H1 (cell line): Measurements from ENCODE around the gene REEP2. TPM values are rescaled to one million over a fixed set of nuclear protein-coding genes. Genes with fewer than 3 reads are reported as not detected.

Source experiments
- CTCF ChIA-PET: fragments of 300-600 bp; sonication (Branson Sonifier 250); formaldehyde crosslinking; loops from one replicate; lab custom pipeline; 2021; ENCODE audit not compliant: partially characterized antibody; lab: Charles Lee
- POLR2A ChIA-PET: fragments of 300-600 bp; sonication (Branson Sonifier 250); formaldehyde crosslinking; loops from one replicate; lab custom pipeline; 2021; ENCODE audit warnings: inconsistent platforms; ENCODE audit not compliant: partially characterized antibody; lab: Charles Lee
- DNase-seq, 2 experiments: peaks; one replicate each; pipeline versions ENCODE4 v3.0.0 to v3.0.0-alpha.2; 2010 to 2022; ENCODE audit warnings: low spot score in 2 of 2, low read depth in 1 of 2, mixed read lengths in 1 of 2
- FAIRE-seq: peaks from 2 replicates; lab custom pipeline; 2011; peaks lifted over from hg19 to GRCh38; lab: Jason Lieb, UNC
- H2AFZ ChIP-seq: 2 replicates; pipeline ENCODE4 v1.8.1; 2012; ENCODE audit warnings: low read length, inconsistent platforms
- H2AK5ac ChIP-seq: 2 replicates; pipeline ENCODE4 v1.6.1; 2013; ENCODE audit warnings: low read depth, low read length
- H2BK120ac ChIP-seq: replicated peaks from 2 replicates; pipeline ENCODE3; 2013; ENCODE audit warnings: low read depth, low read length, inconsistent platforms
- H2BK12ac ChIP-seq: 2 replicates; pipeline ENCODE4 v1.6.1; 2013; ENCODE audit warnings: low read depth, low read length
- H2BK15ac ChIP-seq: 2 replicates; pipeline ENCODE4 v1.6.1; 2013; ENCODE audit warnings: low read length
- H2BK20ac ChIP-seq: 2 replicates; pipeline ENCODE4 v1.6.1; 2013; ENCODE audit warnings: low read length
- H2BK5ac ChIP-seq: 2 replicates; pipeline ENCODE4 v1.6.1; 2013; ENCODE audit warnings: low read depth, low read length
- H3K14ac ChIP-seq: 2 replicates; pipeline ENCODE4 v1.6.1; 2013; ENCODE audit warnings: inconsistent platforms; ENCODE audit not compliant: insufficient read length
- H3K18ac ChIP-seq: 2 replicates; pipeline ENCODE4 v1.6.1; 2013; ENCODE audit warnings: low read length; ENCODE audit errors: extremely low read depth
- H3K23ac ChIP-seq: 2 replicates; pipeline ENCODE4 v1.6.1; 2013; ENCODE audit warnings: inconsistent platforms; ENCODE audit not compliant: insufficient read length
- H3K23me2 ChIP-seq: 2 replicates; pipeline ENCODE4 v1.6.1; 2013; ENCODE audit warnings: low read depth, low read length
- H3K27ac ChIP-seq: 2 replicates; pipeline ENCODE4 v1.6.1; 2011; ENCODE audit warnings: low read depth, low read length, inconsistent platforms
- H3K27me3 ChIP-seq, 4 experiments: replicated peaks in 1 of 4; 1 replicate in 1 of 4; 2 replicates in 3 of 4; pipeline versions ENCODE4 v1.6.1 to v1.8.1; 2011 to 2013; ENCODE audit warnings: low read length in 3 of 4, mild to moderate bottlenecking in 3 of 4, inconsistent platforms in 2 of 4, mixed read lengths in 2 of 4, moderate library complexity in 1 of 4; ENCODE audit not compliant: control insufficient read depth in 3 of 4, insufficient read depth in 3 of 4; ENCODE audit errors: extremely low read depth in 1 of 4
- H3K36me3 ChIP-seq, 4 experiments: 2 replicates each; pipeline versions ENCODE4 v1.6.1 to v1.8.1; 2011 to 2013; ENCODE audit warnings: mild to moderate bottlenecking in 4 of 4, low read length in 3 of 4, moderate library complexity in 2 of 4, control low read depth in 1 of 4, inconsistent platforms in 1 of 4; ENCODE audit not compliant: insufficient read depth in 4 of 4, control insufficient read depth in 2 of 4
- H3K4ac ChIP-seq: replicated peaks from 2 replicates; pipeline ENCODE3; 2013; ENCODE audit warnings: low read length, low read depth, mixed read lengths, inconsistent platforms; ENCODE audit not compliant: insufficient read length
- H3K4me1 ChIP-seq, 4 experiments: replicated peaks in 1 of 4; 1 replicate in 1 of 4; 2 replicates in 3 of 4; pipeline versions ENCODE4 v1.6.1 to v1.8.1; 2011 to 2013; ENCODE audit warnings: low read length in 3 of 4, inconsistent platforms in 2 of 4, mixed read lengths in 1 of 4; ENCODE audit not compliant: insufficient read depth in 4 of 4, control insufficient read depth in 3 of 4
- H3K4me2 ChIP-seq, 2 experiments: 2 replicates each; pipeline versions ENCODE4 v1.6.1 to v1.8.1; 2011 to 2013; ENCODE audit warnings: low read depth in 2 of 2, low read length in 2 of 2, control low read depth in 1 of 2, inconsistent platforms in 1 of 2, mild to moderate bottlenecking in 1 of 2; ENCODE audit not compliant: insufficient read depth in 1 of 2
- H3K4me3 ChIP-seq, 4 experiments: fragments of 200-600, 300-600 bp in 1 of 4; sonication (generic), shearing (Covaris generic), sonication (Bioruptor Twin) in 1 of 4; 2 replicates each; pipeline versions ENCODE4 v1.5.1 to v1.8.1; 2011 to 2016; ENCODE audit warnings: low read length in 4 of 4, low read depth in 3 of 4, control low read depth in 2 of 4, inconsistent platforms in 2 of 4, mild to moderate bottlenecking in 2 of 4, mixed read lengths in 1 of 4, moderate library complexity in 1 of 4; ENCODE audit not compliant: insufficient read depth in 2 of 4; ENCODE audit errors: extremely low read depth in 1 of 4
- H3K56ac ChIP-seq: replicated peaks from 2 replicates; pipeline ENCODE3; 2013; ENCODE audit warnings: low read depth, mild to moderate bottlenecking, mixed read lengths, low read length, inconsistent platforms; ENCODE audit not compliant: insufficient read length
- H3K79me1 ChIP-seq: 2 replicates; pipeline ENCODE4 v1.6.1; 2013; ENCODE audit warnings: low read depth, low read length, control low read depth
- H3K79me2 ChIP-seq, 2 experiments: 2 replicates each; pipeline versions ENCODE4 v1.6.1 to v1.8.1; 2012 to 2013; ENCODE audit warnings: low read length in 2 of 2, mild to moderate bottlenecking in 2 of 2, inconsistent platforms in 1 of 2; ENCODE audit not compliant: insufficient read depth in 2 of 2, control insufficient read depth in 1 of 2
- H3K9ac ChIP-seq, 4 experiments: replicated peaks in 1 of 4; 1 replicate in 1 of 4; 2 replicates in 3 of 4; pipeline versions ENCODE4 v1.6.1 to v1.8.1; 2011 to 2013; ENCODE audit warnings: low read depth in 3 of 4, low read length in 3 of 4, control low read depth in 2 of 4, mild to moderate bottlenecking in 2 of 4, moderate library complexity in 2 of 4, inconsistent platforms in 1 of 4; ENCODE audit errors: extremely low read depth in 1 of 4
- H3K9me3 ChIP-seq, 2 experiments: 2 replicates each; pipeline versions ENCODE4 v1.6.1 to v1.8.1; 2012 to 2013; ENCODE audit warnings: mild to moderate bottlenecking in 2 of 2, moderate library complexity in 2 of 2, control low read depth in 1 of 2, inconsistent platforms in 1 of 2, low read depth in 1 of 2, low read length in 1 of 2, mixed read lengths in 1 of 2; ENCODE audit not compliant: insufficient read depth in 2 of 2
- H4K20me1 ChIP-seq, 2 experiments: replicated peaks in 1 of 2; 2 replicates each; pipeline versions ENCODE3 to v1.8.1; 2011 to 2013; ENCODE audit warnings: inconsistent platforms in 2 of 2, low read length in 2 of 2, mild to moderate bottlenecking in 1 of 2; ENCODE audit not compliant: insufficient read depth in 2 of 2, control insufficient read depth in 1 of 2
- H4K5ac ChIP-seq: 2 replicates; pipeline ENCODE4 v1.6.1; 2013; ENCODE audit warnings: low read length, low read depth, mixed read lengths, inconsistent platforms; ENCODE audit not compliant: insufficient read length
- H4K8ac ChIP-seq: 2 replicates; pipeline ENCODE4 v1.8.0; 2013; ENCODE audit warnings: mild to moderate bottlenecking, moderate library complexity, low read length, inconsistent platforms; ENCODE audit not compliant: insufficient read depth; ENCODE audit errors: extremely low read depth
- H4K91ac ChIP-seq: replicated peaks from 2 replicates; pipeline ENCODE3; 2013; ENCODE audit warnings: low read length, mixed read lengths, inconsistent platforms; ENCODE audit not compliant: insufficient read length
- ASH2L ChIP-seq: fragments of 200-600, 300-600 bp; sonication (generic); IDR thresholded peaks from one replicate; pipeline ENCODE4 v1.7.1; 2017; ENCODE audit warnings: low read length
- ATF2 ChIP-seq: IDR thresholded peaks from 2 replicates; pipeline ENCODE4 v1.6.1; 2012; ENCODE audit warnings: low read length, inconsistent platforms
- CHD1 ChIP-seq: IDR thresholded peaks from 2 replicates; pipeline ENCODE4 v1.6.1; 2012; ENCODE audit warnings: low read depth, low read length, improper control_type of control experiment
- EZH2 ChIP-seq: fragments of 200-600 bp; sonication (generic); IDR thresholded peaks from 2 replicates; pipeline ENCODE4 v1.7.1; 2012; ENCODE audit warnings: low read depth, mild to moderate bottlenecking, moderate library complexity, low read length, inconsistent platforms; ENCODE audit not compliant: severe bottlenecking
- POLR2AphosphoS5 ChIP-seq: IDR thresholded peaks from 2 replicates; pipeline ENCODE4 v1.6.1; 2011; ENCODE audit warnings: low read depth, low read length
- RAD21 ChIP-seq, 2 experiments: IDR thresholded peaks in 1 of 2; conservative IDR thresholded peaks in 1 of 2; 2 replicates each; pipeline ENCODE4 v1.6.1; 2011; ENCODE audit warnings: low read depth in 2 of 2, low read length in 2 of 2, improper control_type of control experiment in 1 of 2, inconsistent platforms in 1 of 2, mild to moderate bottlenecking in 1 of 2, moderate library complexity in 1 of 2
- RBBP5 ChIP-seq: IDR thresholded peaks from 2 replicates; pipeline ENCODE4 v1.7.1; 2012; ENCODE audit warnings: low read depth, mild to moderate bottlenecking, inconsistent platforms, low read length, moderate library complexity, borderline replicate concordance
- SIN3A ChIP-seq, 2 experiments: IDR thresholded peaks in 1 of 2; conservative IDR thresholded peaks in 1 of 2; 2 replicates each; pipeline ENCODE4 v1.6.1; 2011 to 2012; ENCODE audit warnings: low read length in 2 of 2, improper control_type of control experiment in 1 of 2, low read depth in 1 of 2, mild to moderate bottlenecking in 1 of 2
- WGBS, 2 experiments: shearing (Covaris generic) in 1 of 2; methylation state at CpG; one replicate each; pipeline versions ENCODE4 v1.1.6 to v1.1.7; 2013 to 2015; ENCODE audit warnings: low lambda C conversion rate in 2 of 2, mixed read lengths in 2 of 2, inconsistent platforms in 1 of 2, low coverage in 1 of 2, missing lambda C conversion rate in 1 of 2; ENCODE audit not compliant: insufficient replicate concordance in 2 of 2, insufficient coverage in 1 of 2, insufficient read length in 1 of 2; ENCODE audit errors: extremely low coverage in 1 of 2, missing lambda C conversion rate in 1 of 2; 5-methylcytosine and 5-hydroxymethylcytosine counted together
- polyA plus RNA-seq, 7 experiments: library from polyadenylated mRNA; depleted of rRNA in 3 of 7; stranded (reverse) in 5 of 7; unstranded in 2 of 7; fragments of >200 nt in 5 of 7; fragments of 200-250 nt in 2 of 7; gene quantifications; 1 replicate in 5 of 7; 2 replicates in 1 of 7; 4 replicates in 1 of 7; pipeline versions ENCODE4 v1.2.1 to v1.2.3, GENCODE V29; 2011 to 2013; ENCODE audit warnings: missing spikeins in 2 of 7, mixed read lengths in 2 of 7
- total RNA-seq: library from RNA; stranded (reverse); fragmentation: NEBNext Ultra II Directional; extraction: Animal tissue kit (Norgen Biotek cat#: 25700); gene quantifications from 2 replicates; pipeline ENCODE4 v1.2.1, GENCODE V29; 2021

The REEP2 gene
- total and polyA plus RNA-seq, 2 of the 8 experiments (the other 6 are each of a cell fraction or from before 2014, with no cell fraction given) = 26.5 to 40.2 TPM

- 15% methylated on average over 18 of the region's 21 CpGs; no CpG with 5 or more reads in 1 of the 2 experiments for WGBS, 2 experiments
- no peak for TF ChIP-seq EZH2
- TF ChIP-seq CHD1 = no peak
- TF ChIP-seq POLR2AphosphoS5 = no peak; the same call in 1 of the 2 replicates
- TF ChIP-seq SIN3A (conservative IDR thresholded peaks at IDR 0.05 in 1 of 2, IDR thresholded peaks at IDR 0.05 in 1 of 2; ENCODE audit: low read depth in 1 of 2, low read length in 2 of 2) = no peak
- TF ChIP-seq ATF2 = 0 out of 2 replicates have a peak, but pooled peaks have one; percentile 5
- TF ChIP-seq RAD21 (IDR thresholded peaks at IDR 0.05 in 1 of 2, conservative IDR thresholded peaks at IDR 0.05 in 1 of 2; ENCODE audit: low read depth in 2 of 2, low read length in 2 of 2) = peak; percentile 38 to 46; a peak in 2 of 4 replicates
- TF ChIP-seq RBBP5 = no peak
- TF ChIP-seq ASH2L = peak; percentile 21
Measured at GRCh38 chr5:138463419-138464007, 24.7 kb downstream of the REEP2 start.

More at GRCh38 chr5:138463419-138464007, 24.7 kb downstream of the REEP2 start:
- Histone ChIP-seq H3K23me2 (peaks cover 19% of the 10 kb centered on the region), H3K27ac (peak overlapping the region; percentile 69; the same call in 1 of the 2 replicates), H3K4me2 (peak overlapping the region; percentile 61 to 97), H2BK12ac (no peak overlapping the region), H3K56ac (peak overlapping the region; percentile 79), H2AK5ac (no peak overlapping the region), H3K18ac (peak overlapping the region; percentile 38), H2BK15ac (peak overlapping the region; percentile 61; the same call in 1 of the 2 replicates), H3K36me3 (peaks cover 0 to 18% (median 4%) of the 10 kb centered on the region in 4 experiments; a peak in 5 of 8 replicates), H3K23ac (no peak overlapping the region), H3K27me3 (peaks cover 0 to 15% (median 13%) of the 10 kb centered on the region in 4 experiments; a peak in 5 of 7 replicates), H4K5ac (peak overlapping the region; percentile 51), H3K4me3 (peak overlapping the region; percentile 36 to 90 (median 84)), H4K8ac (peak overlapping the region; percentile 90), H2BK120ac (no peak overlapping the region), H4K91ac (peak overlapping the region; percentile 85), H3K79me1 (no peaks in the 10 kb centered on the region; the same call in 1 of the 2 replicates), H2BK5ac (peak overlapping the region; percentile 90; the same call in 1 of the 2 replicates), H2BK20ac (no peak overlapping the region), H3K14ac (no peak overlapping the region), H3K9ac (peak overlapping the region in 3 of 4 experiments; percentile 26 to 80 (median 79); a peak in 6 of 7 replicates), H2AFZ (peak overlapping the region; percentile 37; the same call in 1 of the 2 replicates), H3K79me2 (peaks cover 0 to 4% of the 10 kb centered on the region in 2 experiments; a peak in 1 of 4 replicates), H3K4me1 (peaks cover 0 to 11% (median 7%) of the 10 kb centered on the region in 4 experiments; a peak in 6 of 7 replicates), H4K20me1 (peaks cover 11 to 16% of the 10 kb centered on the region in 2 experiments), H3K9me3 (no peaks in the 10 kb centered on the region), H3K4ac (peak overlapping the region; percentile 57)
- ChIA-PET POLR2A (interaction anchor here (0.6 to 15.1 kb wide), 14 partner anchors 7 to 193 kb away, joined by 3 to 294 read pairs (median 22); partner anchors contain the start of genes ETF1, FAM53C, HSPA9 and REEP2), CTCF (interaction anchor here (0.8 to 24.9 kb wide), 14 partner anchors 13 to 111 kb away, joined by 3 to 532 read pairs (median 4); partner anchors contain the start of gene ETF1)
- DNase-seq (no peak), FAIRE-seq (no peak)
